ACC112 (cell line): Measurements from ENCODE around the gene ZNF74.
"Not testable (repeated sequence)": the region's sequence is repeated elsewhere in the genome, so short reads cannot be mapped to it uniquely, and the experiment has no call there.

Source experiments
- H2AFZ ChIP-seq: fragments of 200-600 bp; sonication (generic); one replicate; pipeline ENCODE4 v1.6.0; 2017; ENCODE audit warnings: antibody characterized with exemption, low read length; ENCODE audit not compliant: unreplicated experiment
- H3K27ac ChIP-seq: fragments of 200-600 bp; sonication (generic); 2 replicates; pipeline ENCODE4 v1.5.1; 2014; ENCODE audit warnings: low read depth, mild to moderate bottlenecking, antibody characterized with exemption, low read length, moderate library complexity
- H3K27me3 ChIP-seq: fragments of 200-600 bp; sonication (generic); 2 replicates; pipeline ENCODE4 v1.6.1; 2014; ENCODE audit warnings: mild to moderate bottlenecking, antibody characterized with exemption, low read length, moderate library complexity, mixed read lengths; ENCODE audit not compliant: insufficient read depth
- H3K36me3 ChIP-seq: fragments of 200-600 bp; sonication (generic); 2 replicates; pipeline ENCODE4 v1.6.1; 2016; ENCODE audit warnings: mild to moderate bottlenecking, antibody characterized with exemption, low read length, moderate library complexity, mixed read lengths; ENCODE audit not compliant: insufficient read depth
- H3K4me1 ChIP-seq: fragments of 200-600 bp; sonication (generic); one replicate; pipeline ENCODE4 v1.6.1; 2016; ENCODE audit warnings: low read length, mixed read lengths; ENCODE audit not compliant: insufficient read depth, unreplicated experiment, control insufficient read depth
- H3K4me3 ChIP-seq: fragments of 200-600 bp; sonication (generic); 2 replicates; pipeline ENCODE4 v1.5.1; 2014; ENCODE audit warnings: mild to moderate bottlenecking, low read depth, low read length
- H3K79me2 ChIP-seq: fragments of 200-600 bp; sonication (generic); one replicate; pipeline ENCODE4 v1.6.0; 2016; ENCODE audit warnings: low read length; ENCODE audit not compliant: control insufficient read depth, unreplicated experiment, insufficient read depth

Gene ZNF74

DNA sequence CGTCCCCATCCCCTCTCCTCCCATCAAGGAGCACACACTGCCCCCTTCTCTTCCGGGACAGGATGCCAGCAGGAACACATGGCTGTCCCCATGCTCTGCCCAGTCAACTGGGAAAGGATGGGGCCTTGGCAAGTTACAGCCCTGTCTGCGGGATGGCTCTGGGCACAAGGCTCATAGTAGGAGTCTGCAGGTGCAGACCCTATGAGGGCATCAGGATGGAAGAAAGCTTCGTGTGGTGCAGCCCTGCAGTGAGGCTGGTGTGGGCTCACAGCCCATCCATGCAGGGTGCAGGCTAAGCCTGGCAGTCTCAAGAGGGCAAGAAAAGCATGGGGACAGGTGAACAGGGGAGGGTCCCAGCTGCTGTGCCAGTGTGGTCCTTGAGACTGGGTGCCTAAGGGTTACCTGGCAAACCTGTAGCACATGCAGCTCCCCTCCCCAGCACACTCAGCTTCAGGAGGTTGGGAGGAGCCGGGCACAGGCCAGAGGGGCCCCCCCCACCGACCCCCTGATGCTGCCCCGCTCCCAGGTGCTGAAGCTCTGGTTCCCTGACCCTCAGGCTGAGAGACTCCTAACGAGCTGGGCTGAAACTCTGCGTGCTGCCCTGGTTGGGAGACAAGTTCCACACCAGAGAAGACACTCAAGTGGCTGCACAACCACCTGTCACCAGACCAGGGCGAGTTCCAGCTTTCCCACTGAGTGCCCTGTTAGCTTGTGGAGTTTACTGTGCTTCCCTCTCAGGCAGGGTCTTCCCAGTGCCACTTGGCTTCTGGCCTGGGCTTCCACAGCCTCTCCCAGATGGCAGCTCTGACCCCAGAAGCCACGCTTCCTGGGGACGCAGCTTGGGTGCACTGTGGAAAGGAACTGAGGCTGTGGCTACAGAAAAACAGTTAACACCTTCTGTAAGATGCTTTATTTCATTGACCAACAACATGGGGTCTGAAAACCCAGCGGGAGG is 47.0 kb downstream of the ZNF74 start:
- H3K36me3 ChIP-seq: no peaks in the 10 kb centered on the region
- H3K4me3 ChIP-seq: no peak overlapping the region
- H3K79me2 ChIP-seq: peaks cover 12% of the 10 kb centered on the region
- peaks cover 8% of the 10 kb centered on the region for H3K4me1 ChIP-seq
- H3K27ac ChIP-seq: no peak overlapping the region
- H3K27me3 ChIP-seq: no peaks in the 10 kb centered on the region
- no peak overlapping the region for H2AFZ ChIP-seq

DNA sequence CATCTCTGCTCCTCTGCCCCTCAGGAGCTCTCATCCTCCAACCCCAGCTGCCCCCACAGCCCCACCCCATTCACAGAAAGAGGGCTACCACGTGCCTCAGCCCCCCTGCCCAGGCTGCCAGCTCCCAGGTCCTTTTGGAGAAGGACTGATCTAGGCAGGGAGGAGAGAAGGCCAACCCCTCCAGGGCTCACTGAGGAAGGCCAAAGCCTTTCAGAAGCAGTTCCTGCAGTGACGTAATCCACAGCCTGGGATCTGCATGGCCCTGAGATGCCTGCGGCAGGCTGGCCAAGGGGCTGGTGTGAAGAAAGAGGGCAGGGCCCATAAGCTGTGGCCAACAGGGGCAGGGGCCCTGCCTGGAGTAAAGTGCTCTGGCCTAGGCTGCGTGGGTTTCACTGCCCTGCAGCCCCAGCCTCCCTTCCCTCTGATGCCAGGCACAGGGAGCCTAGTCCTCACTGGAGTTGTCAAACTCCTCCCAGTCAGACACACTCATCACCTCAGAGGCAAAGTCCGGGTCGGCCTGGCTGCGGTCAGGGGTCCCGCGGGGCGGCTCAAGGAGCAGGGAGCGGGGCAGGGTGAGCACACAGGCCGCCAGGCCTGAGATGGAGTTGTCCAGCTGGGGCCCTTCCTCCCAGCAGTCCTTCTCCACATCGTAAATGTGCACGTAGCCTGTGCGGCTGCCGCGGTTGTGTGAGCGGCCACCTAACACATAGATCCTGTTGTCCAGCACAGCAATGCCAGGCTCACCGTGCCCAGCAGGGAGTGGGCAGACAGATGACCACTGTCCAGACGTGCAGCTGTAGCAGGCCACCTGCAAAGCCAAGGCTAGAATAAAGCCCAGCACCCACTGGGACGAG is 47.9 kb downstream of the ZNF74 start:
- Histone ChIP-seq H3K27ac (no peak overlapping the region), H3K4me3 (no peak overlapping the region), H2AFZ (no peak overlapping the region), H3K4me1 (peaks cover 8% of the 10 kb centered on the region), H3K36me3 (no peaks in the 10 kb centered on the region), H3K79me2 (peaks cover 3% of the 10 kb centered on the region), H3K27me3 (no peaks in the 10 kb centered on the region)

DNA sequence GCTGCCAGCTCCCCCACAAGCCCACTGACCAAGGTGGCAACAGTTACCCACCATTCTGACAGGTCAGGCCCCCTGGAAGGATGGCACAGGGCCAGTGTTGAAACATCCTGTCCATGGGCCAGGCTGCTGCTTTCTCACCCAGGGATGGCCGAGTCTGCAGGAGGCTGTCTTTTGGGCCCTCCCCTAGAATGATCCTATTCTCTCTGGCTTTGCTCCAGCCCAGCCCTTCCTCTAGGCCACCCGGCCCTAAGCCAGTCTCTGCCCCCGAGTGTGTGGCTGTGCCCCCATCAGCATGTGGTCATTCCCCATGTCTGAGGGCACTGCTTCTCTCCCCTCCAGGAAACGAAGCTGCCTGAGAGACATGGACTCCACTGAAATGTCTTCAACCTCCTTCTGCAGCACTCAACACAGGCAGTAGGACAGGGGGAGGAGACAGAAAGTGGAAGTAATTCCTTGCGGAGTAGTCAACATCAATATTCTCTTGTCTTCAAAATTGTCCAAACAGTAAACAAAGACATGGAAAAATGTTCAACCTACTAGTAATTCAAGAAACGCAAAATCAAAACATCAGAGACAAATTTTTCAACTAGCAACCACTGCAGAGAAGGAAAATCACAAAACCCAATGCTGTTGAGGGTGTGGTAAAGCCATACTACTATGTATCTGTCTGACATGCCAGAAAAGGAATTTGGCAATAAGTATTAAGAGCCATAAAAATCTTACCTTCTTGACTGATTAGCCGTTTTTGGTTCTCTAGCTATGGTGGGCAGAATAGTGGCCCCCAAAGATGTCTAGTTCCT is 48.7 kb downstream of the ZNF74 start:
- no peak overlapping the region for H3K4me3 ChIP-seq
- no peak overlapping the region for H3K27ac ChIP-seq
- no peaks in the 10 kb centered on the region for H3K27me3 ChIP-seq
- peaks cover 8% of the 10 kb centered on the region for H3K4me1 ChIP-seq
- H2AFZ ChIP-seq: no peak overlapping the region
- no peaks in the 10 kb centered on the region for H3K36me3 ChIP-seq
- no peaks in the 10 kb centered on the region for H3K79me2 ChIP-seq

DNA sequence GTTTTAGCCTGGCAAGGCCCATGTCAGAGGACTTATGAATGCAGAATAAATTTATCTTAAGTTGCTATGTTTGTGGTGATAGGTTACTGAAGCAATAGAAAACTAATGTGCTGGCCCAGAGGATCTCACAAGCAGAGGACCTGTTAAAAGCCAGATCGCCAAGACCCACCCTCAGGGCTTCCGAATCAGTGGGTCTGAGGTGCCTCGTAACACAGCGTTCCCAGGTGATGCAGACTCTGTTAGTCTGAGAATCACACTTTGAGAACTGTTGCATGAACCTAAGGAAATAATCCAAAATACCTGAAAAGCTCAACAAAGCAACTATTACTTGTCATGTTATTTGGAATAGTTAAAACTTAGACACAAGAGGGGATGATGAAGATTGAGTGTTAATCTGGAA is 50.4 kb downstream of the ZNF74 start:
- Histone ChIP-seq H3K27ac (no peak overlapping the region), H3K4me3 (no peak overlapping the region), H3K36me3 (no peaks in the 10 kb centered on the region), H3K79me2 (no peaks in the 10 kb centered on the region), H3K4me1 (no peaks in the 10 kb centered on the region), H2AFZ (no peak overlapping the region), H3K27me3 (no peaks in the 10 kb centered on the region)

DNA sequence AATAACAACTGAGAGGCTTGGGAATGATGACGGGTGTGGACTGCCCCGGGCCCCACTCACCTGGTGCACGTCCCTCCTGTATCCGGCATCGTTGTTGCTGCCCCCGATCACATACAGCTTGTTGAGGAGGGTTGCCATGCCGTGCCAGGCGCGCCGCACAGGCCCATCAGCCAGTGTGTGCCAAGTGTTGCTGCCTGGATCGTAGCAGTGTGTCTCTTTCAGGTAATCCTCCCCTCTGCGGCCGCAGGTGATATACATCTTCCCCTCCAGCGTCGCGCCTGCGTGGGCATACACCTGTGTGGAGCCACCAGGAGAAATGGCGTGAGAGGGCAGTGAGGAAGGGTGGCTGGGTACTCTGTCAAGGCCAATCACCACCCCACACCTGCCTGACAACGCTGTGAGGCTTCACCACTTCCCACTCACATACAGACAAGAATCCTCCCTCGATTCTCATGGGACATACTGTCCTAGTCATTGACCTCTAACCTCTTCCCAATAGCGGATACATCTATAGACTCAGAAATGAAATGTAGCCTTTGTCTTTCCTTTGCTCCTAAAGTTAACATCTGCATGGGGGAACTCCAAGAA is 52.5 kb downstream of the ZNF74 start:
- H3K79me2 ChIP-seq: no peaks in the 10 kb centered on the region
- no peaks in the 10 kb centered on the region for H3K27me3 ChIP-seq
- no peak overlapping the region for H3K4me3 ChIP-seq
- no peaks in the 10 kb centered on the region for H3K4me1 ChIP-seq
- H3K36me3 ChIP-seq: no peaks in the 10 kb centered on the region
- no peak overlapping the region for H2AFZ ChIP-seq
- no peak overlapping the region for H3K27ac ChIP-seq

DNA sequence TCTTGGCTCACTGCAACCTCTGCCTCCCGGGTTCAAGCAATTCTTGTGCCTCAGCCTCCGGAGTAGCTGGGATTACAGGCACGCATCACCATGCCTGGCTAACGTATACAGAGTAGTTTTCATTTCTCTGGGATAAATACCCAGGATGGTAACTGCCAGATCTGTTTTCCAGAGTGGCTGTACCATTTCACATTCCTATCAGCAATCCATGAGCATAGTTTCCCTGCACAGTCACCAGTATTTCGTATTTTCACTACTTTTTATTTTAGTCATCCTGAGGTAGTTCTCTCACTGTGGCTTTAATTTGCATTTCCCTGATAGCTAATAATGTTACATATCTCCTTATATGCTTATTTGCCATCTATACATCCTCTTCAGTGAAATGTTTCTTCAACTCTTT is 54.7 kb downstream of the ZNF74 start:
- Histone ChIP-seq H3K27ac (no peak overlapping the region), H2AFZ (no peak overlapping the region), H3K79me2 (no peaks in the 10 kb centered on the region), H3K4me3 (no peak overlapping the region), H3K27me3 (no peaks in the 10 kb centered on the region), H3K4me1 (no peaks in the 10 kb centered on the region), H3K36me3 (no peaks in the 10 kb centered on the region)

DNA sequence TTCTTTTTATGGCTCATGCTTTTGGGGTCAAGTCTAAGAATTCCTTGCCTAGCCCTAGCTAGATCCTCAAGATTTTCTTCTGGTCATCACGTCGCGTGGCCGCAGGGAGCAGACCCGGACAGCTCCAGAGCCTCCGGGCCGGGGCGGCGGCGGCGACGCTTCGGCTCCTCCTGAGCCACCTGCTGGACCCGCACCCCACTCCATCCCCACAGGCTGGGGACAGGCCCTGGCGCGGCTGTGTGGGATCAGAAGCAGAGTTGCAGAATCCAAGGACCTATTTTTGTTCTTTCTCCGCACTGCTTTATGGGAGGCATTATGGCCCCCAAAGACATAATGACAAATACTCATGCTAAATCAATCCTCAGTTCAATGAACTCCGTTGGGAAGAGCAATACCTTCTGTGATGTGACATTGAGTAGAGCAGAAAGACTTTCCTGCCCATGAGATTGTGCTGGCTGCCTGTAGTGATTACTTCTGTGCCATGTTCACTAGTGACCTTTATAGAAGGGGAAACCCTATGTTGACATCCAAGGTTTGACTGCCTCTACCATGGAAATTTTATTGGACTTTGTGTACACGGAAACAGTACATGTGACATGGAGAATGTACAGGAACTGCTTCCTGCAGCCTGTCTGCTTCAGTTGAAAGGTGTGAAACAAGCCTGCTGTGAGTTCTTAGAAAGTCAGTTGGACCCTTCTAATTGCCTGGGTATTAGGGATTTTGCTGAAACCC is 56.0 kb downstream of the ZNF74 start:
- Histone ChIP-seq H3K27me3 (no peaks in the 10 kb centered on the region), H3K27ac (no peak overlapping the region), H3K4me1 (no peaks in the 10 kb centered on the region), H3K79me2 (no peaks in the 10 kb centered on the region), H3K36me3 (no peaks in the 10 kb centered on the region), H3K4me3 (no peak overlapping the region), H2AFZ (no peak overlapping the region)

DNA sequence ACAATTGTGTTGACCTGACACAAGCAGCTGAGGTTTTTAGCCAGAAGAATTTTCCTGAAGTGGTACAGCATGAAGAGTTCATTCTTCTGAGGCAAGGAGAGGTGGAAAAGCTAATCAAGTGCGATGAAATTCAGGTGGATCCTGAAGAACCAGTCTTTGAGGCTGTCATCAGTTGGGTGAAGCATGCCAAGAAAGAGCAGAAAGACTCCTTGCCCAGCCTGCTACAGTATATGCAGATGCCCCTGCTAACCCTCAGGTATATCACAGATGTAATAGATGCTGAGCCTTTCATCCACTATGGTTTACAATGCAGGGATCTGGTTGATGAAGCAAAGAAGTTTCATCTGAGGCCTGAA is 56.6 kb downstream of the ZNF74 start:
- Histone ChIP-seq H3K79me2 (no peaks in the 10 kb centered on the region), H3K4me1 (no peaks in the 10 kb centered on the region), H3K27me3 (no peaks in the 10 kb centered on the region), H2AFZ (no peak overlapping the region), H3K36me3 (no peaks in the 10 kb centered on the region), H3K27ac (no peak overlapping the region), H3K4me3 (no peak overlapping the region)

DNA sequence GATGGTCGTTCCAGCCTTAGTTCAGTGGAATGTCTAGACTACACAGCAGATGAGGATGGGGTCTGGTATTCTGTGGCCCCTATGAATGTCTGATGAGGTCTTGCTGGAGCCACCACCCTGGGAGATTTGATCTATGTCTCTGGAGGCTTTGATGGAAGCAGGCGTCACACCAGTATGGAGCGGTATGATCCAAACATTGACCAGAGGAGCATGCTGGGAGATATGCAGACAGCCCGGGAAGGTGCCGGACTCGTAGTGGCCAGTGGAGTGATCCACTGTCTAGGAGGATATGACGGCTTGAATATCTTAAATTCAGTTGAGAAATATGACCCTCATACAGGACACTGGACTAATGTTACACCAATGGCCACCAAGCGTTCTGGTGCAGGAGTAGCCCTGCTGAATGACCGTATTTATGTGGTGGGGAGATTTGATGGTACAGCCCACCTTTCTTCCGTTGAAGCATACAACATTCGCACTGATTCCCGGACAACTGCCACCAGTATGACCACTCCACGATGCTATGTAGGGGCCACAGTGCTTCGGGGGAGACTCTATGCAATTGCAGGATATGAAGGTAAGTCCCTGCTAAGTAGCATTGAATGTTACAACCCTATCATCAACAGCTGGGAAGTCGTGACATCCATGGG is 57.3 kb downstream of the ZNF74 start:
- not testable (repeated sequence) for H3K4me1 ChIP-seq, H3K4me3 ChIP-seq, H3K79me2 ChIP-seq, H2AFZ ChIP-seq, H3K27ac ChIP-seq, H3K27me3 ChIP-seq, H3K36me3 ChIP-seq
